ENCODE measurements around the gene OR2W1.

The OR2W1 gene

DNA sequence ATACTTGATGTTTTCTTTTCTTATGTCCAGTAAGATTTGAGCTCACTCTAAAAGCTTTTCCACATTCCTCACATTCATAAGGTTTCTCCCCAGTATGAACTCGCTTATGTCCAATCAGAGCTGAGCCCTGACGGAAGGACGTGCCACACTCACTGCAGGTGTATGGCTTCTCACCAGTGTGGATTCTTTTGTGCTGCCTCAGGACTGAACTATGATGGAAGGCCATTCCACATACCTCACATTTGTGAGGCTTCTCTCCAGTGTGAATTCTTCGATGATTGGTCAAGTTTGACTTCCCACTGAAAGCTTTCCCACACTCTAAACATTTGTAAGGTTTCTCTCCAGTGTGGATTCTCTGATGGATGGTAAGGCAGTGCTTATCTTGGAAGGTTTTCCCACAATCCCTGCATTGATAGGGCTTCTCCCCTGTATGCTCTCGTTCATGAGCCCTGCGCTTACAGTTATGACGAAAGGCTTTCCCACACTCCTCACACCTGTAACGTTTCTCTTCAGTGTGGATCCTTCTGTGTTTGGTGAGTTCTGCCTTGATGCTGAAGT is 49.8 kb downstream of the OR2W1 start:
- DNase-seq, result no peak
